Mesenchymal stem cell (in vitro differentiated cells and primary cell): ENCODE measurements around the gene TXNDC17. TPM values are rescaled to one million over a fixed set of nuclear protein-coding genes. Genes with fewer than 3 reads are reported as not detected.
"Not testable (repeated sequence)": the region's sequence is repeated elsewhere in the genome, so short reads cannot be mapped to it uniquely, and the experiment has no call there.

Experiments used
- DNase-seq: peaks from one replicate; pipeline ENCODE4 v3.0.0-alpha.2; 2013
- H2AFZ ChIP-seq: one replicate; pipeline ENCODE4 v1.6.1; 2013; ENCODE audit warnings: low read depth, mild to moderate bottlenecking, control low read depth, inconsistent platforms, low read length, moderate library complexity
- H2AK5ac ChIP-seq: 2 replicates; pipeline ENCODE4 v1.6.1; 2013; ENCODE audit warnings: low read length, moderate library complexity, mild to moderate bottlenecking, inconsistent platforms; ENCODE audit not compliant: severe bottlenecking
- H2BK120ac ChIP-seq: one replicate; pipeline ENCODE4 v1.6.1; 2013; ENCODE audit warnings: low read depth, mild to moderate bottlenecking, inconsistent platforms, low read length, moderate library complexity
- H2BK12ac ChIP-seq, 2 experiments: one replicate each; pipeline ENCODE4 v1.6.1; 2013; ENCODE audit warnings: inconsistent platforms in 2 of 2, low read length in 2 of 2, mild to moderate bottlenecking in 2 of 2, moderate library complexity in 2 of 2, control low read depth in 1 of 2
- H2BK15ac ChIP-seq: one replicate; pipeline ENCODE4 v1.6.1; 2013; ENCODE audit warnings: mild to moderate bottlenecking, low read depth, inconsistent platforms; ENCODE audit not compliant: poor library complexity, severe bottlenecking
- H2BK5ac ChIP-seq: 2 replicates; pipeline ENCODE4 v1.6.1; 2013; ENCODE audit warnings: low read depth, mild to moderate bottlenecking, low read length, control low read depth, inconsistent platforms; ENCODE audit not compliant: poor library complexity, severe bottlenecking
- H3K14ac ChIP-seq, 2 experiments: one replicate each; pipeline ENCODE4 v1.6.1; 2013; ENCODE audit warnings: inconsistent platforms in 2 of 2, low read length in 2 of 2, control low read depth in 1 of 2, mild to moderate bottlenecking in 1 of 2, moderate library complexity in 1 of 2
- H3K18ac ChIP-seq, 2 experiments: one replicate each; pipeline ENCODE4 v1.6.1; 2013; ENCODE audit warnings: inconsistent platforms in 2 of 2, low read length in 2 of 2, control low read depth in 1 of 2, low read depth in 1 of 2, mild to moderate bottlenecking in 1 of 2
- H3K23ac ChIP-seq, 2 experiments: one replicate each; pipeline ENCODE4 v1.6.1; 2013; ENCODE audit warnings: inconsistent platforms in 2 of 2, low read length in 2 of 2, mild to moderate bottlenecking in 2 of 2, moderate library complexity in 2 of 2, control low read depth in 1 of 2
- H3K27ac ChIP-seq: 2 replicates; pipeline ENCODE4 v1.5.1; 2013; ENCODE audit warnings: mild to moderate bottlenecking, moderate library complexity, low read length, control low read depth, inconsistent platforms; ENCODE audit not compliant: poor library complexity, severe bottlenecking
- H3K27me3 ChIP-seq, 2 experiments: 2 replicates each; pipeline versions ENCODE4 v1.6.1 to v1.7.0; 2013; ENCODE audit warnings: low read length in 2 of 2, mild to moderate bottlenecking in 2 of 2, moderate library complexity in 2 of 2, control low read depth in 1 of 2, inconsistent platforms in 1 of 2; ENCODE audit not compliant: control insufficient read depth in 1 of 2, insufficient read depth in 1 of 2
- H3K36me3 ChIP-seq, 2 experiments: 2 replicates each; pipeline versions ENCODE4 v1.6.1 to v1.7.0; 2013; ENCODE audit warnings: low read length in 2 of 2, control low read depth in 1 of 2, inconsistent platforms in 1 of 2, low read depth in 1 of 2, mild to moderate bottlenecking in 1 of 2; ENCODE audit not compliant: insufficient read depth in 2 of 2, control insufficient read depth in 1 of 2
- H3K4ac ChIP-seq, 2 experiments: one replicate each; pipeline ENCODE4 v1.6.1; 2013; ENCODE audit warnings: inconsistent platforms in 2 of 2, low read length in 2 of 2, mild to moderate bottlenecking in 2 of 2, moderate library complexity in 2 of 2, control low read depth in 1 of 2, low read depth in 1 of 2
- H3K4me1 ChIP-seq: 2 replicates; pipeline ENCODE4 v1.6.1; 2013; ENCODE audit warnings: low read depth, low read length, control low read depth; ENCODE audit not compliant: control insufficient read depth, insufficient read depth
- H3K4me2 ChIP-seq: 2 replicates; pipeline ENCODE4 v1.6.1; 2013; ENCODE audit warnings: low read length, mild to moderate bottlenecking, inconsistent platforms; ENCODE audit not compliant: poor library complexity, severe bottlenecking
- H3K4me3 ChIP-seq, 2 experiments: 2 replicates each; pipeline versions ENCODE4 v1.5.1 to v1.7.0; 2013; ENCODE audit warnings: low read length in 2 of 2, mild to moderate bottlenecking in 2 of 2, control low read depth in 1 of 2, low read depth in 1 of 2; ENCODE audit not compliant: insufficient read depth in 1 of 2
- H3K79me1 ChIP-seq: replicated peaks from 2 replicates; pipeline ENCODE4 v1.6.1; 2013; ENCODE audit warnings: mild to moderate bottlenecking, control low read depth, low read length, inconsistent platforms; ENCODE audit not compliant: poor library complexity, severe bottlenecking
- H3K9ac ChIP-seq: 2 replicates; pipeline ENCODE4 v1.7.0; 2013; ENCODE audit warnings: mild to moderate bottlenecking, low read length, moderate library complexity
- H3K9me3 ChIP-seq: 2 replicates; pipeline ENCODE4 v1.7.0; 2013; ENCODE audit warnings: mild to moderate bottlenecking, low read length; ENCODE audit not compliant: control insufficient read depth
- H4K8ac ChIP-seq: one replicate; pipeline ENCODE4 v1.6.1; 2013; ENCODE audit warnings: inconsistent platforms, mild to moderate bottlenecking, low read length, moderate library complexity
- H4K91ac ChIP-seq: one replicate; pipeline ENCODE4 v1.6.1; 2013; ENCODE audit warnings: mild to moderate bottlenecking, low read length, inconsistent platforms
- WGBS: methylation state at CpG from one replicate; pipeline ENCODE4 v1.1.7; 2013; ENCODE audit warnings: mixed read lengths; 5-methylcytosine and 5-hydroxymethylcytosine counted together
- polyA plus RNA-seq, 2 experiments: library from polyadenylated mRNA; stranded (reverse); fragments of 200-250 nt; gene quantifications; one replicate each; pipeline ENCODE4 v1.2.3, GENCODE V29; 2013

Gene TXNDC17
- 162 TPM for polyA plus RNA-seq (2013, experiment 1 of 2)
- 181 TPM for polyA plus RNA-seq (2013, experiment 2 of 2)

- no peaks in the 10 kb centered on the region for H3K9me3 ChIP-seq
- H2AFZ ChIP-seq = peak within 1 kb of the TSS; percentile 76
- peak within 1 kb of the TSS; percentile 72 for H4K91ac ChIP-seq
- under 1% methylated on average over 52 of the region's 52 CpGs for WGBS
- no peaks in the 10 kb centered on the region for H3K27me3 ChIP-seq
- peaks cover 35% of the 10 kb centered on the region for H3K79me1 ChIP-seq
- peak within 1 kb of the TSS; percentile 87 to 100 for H3K4me3 ChIP-seq
- H2BK12ac ChIP-seq = peak within 1 kb of the TSS in 1 of 2 experiments; percentile 47
- H3K4me1 ChIP-seq = peaks cover 27% of the 10 kb centered on the region
- peak; percentile 94 for DNase-seq
- peak within 1 kb of the TSS; percentile 89 for H3K4me2 ChIP-seq
- peak within 1 kb of the TSS; percentile 96 for H3K9ac ChIP-seq
- H2BK120ac ChIP-seq = peak within 1 kb of the TSS; percentile 96
- H4K8ac ChIP-seq = peak within 1 kb of the TSS; percentile 81
- peak within 1 kb of the TSS; percentile 77 to 96 for H3K14ac ChIP-seq
- peak within 1 kb of the TSS; percentile 89 to 90 for H3K18ac ChIP-seq
- peak within 1 kb of the TSS; percentile 73 for H2BK15ac ChIP-seq
- peak within 1 kb of the TSS; percentile 93 for H3K27ac ChIP-seq
- peak within 1 kb of the TSS in 1 of 2 experiments; percentile 75 for H3K23ac ChIP-seq
- peaks cover 21 to 36% of the 10 kb centered on the region in 2 experiments for H3K36me3 ChIP-seq
- H2BK5ac ChIP-seq = peak within 1 kb of the TSS; percentile 92
- H3K4ac ChIP-seq = peak within 1 kb of the TSS; percentile 71 to 99
- H2AK5ac ChIP-seq = no peak within 1 kb of the TSS
Observed at GRCh38 chr17:6640536-6641246, at the start of gene TXNDC17, which contains the start of gene KIAA0753. TSS of gene TXNDC17 (plus strand) at chr17:6641060. CDS start at chr17:6641083, 23 bp downstream. TSS of gene KIAA0753 (minus strand) at chr17:6640711. CDS start at chr17:6635103, 5,608 bp downstream.

DNA sequence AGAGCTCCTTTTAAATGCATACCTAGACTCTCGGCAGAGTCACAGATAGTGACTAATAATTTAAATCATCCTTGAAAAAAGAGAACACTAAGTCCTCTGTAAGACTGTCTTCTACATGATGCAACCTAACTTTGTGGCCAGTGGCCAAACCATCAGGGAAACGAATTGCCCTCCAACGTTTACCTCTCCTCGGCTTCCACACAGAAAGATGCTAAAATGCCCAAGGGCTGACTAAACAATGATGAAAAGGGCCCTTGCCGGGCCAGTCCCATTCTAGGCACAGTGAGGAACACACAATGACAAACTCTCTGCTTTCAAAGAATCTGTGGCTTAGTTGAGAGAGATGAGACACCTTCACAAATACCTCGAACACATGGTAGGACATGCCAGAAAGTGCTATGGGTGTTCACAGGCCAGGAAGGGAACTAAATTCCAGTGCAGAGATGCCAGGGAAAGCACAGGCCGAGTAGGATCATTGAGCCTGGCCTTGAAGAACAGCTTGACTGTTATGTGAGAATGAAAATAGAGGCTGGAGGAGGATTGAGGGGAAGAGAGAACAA, 49.2 kb upstream of the TXNDC17 start:
- no peak overlapping the region for H4K91ac ChIP-seq
- DNase-seq = peak; percentile 71
- peak overlapping the region; percentile 97 for H2BK5ac ChIP-seq
- no peak overlapping the region for H2BK15ac ChIP-seq
- H2BK12ac ChIP-seq = no peak overlapping the region
- no peak overlapping the region for H2AFZ ChIP-seq
- no peak overlapping the region for H3K23ac ChIP-seq
- H3K4ac ChIP-seq = no peak overlapping the region
- H3K4me2 ChIP-seq = peak overlapping the region; percentile 0
- no peak overlapping the region for H2BK120ac ChIP-seq
- H4K8ac ChIP-seq = no peak overlapping the region
- H3K9me3 ChIP-seq = no peaks in the 10 kb centered on the region
- H3K18ac ChIP-seq = no peak overlapping the region
- no peaks in the 10 kb centered on the region for H3K27me3 ChIP-seq
- H3K79me1 ChIP-seq = peaks cover 20% of the 10 kb centered on the region
- H3K27ac ChIP-seq = peak overlapping the region; percentile 95
- H3K36me3 ChIP-seq = peaks cover 25 to 95% of the 10 kb centered on the region in 2 experiments
- 61% methylated on average over 7 of the region's 7 CpGs for WGBS
- H3K4me1 ChIP-seq = no peaks in the 10 kb centered on the region
- H3K14ac ChIP-seq = no peak overlapping the region
- no peak overlapping the region for H3K9ac ChIP-seq
- peak overlapping the region; percentile 9 for H2AK5ac ChIP-seq
- H3K4me3 ChIP-seq = no peak overlapping the region

DNA sequence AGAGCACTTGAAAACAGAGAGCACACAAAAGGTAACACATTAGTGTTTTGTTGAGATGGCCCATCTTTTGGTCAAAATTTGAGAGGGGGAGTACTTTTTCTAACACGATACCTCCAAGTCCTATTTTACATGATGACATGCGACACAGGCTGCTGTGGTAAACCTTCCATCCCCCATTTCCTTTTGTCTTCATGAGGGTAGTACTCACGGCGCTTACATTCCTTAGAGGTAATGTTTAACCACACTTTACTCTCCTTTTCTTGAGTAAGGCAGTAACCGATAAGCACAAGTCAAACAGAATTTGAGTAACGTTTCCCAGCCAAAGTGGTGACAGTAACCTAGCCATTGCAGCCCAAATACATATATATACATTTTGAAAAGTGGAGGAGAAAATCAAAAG, 48.7 kb upstream of the TXNDC17 start:
- Histone ChIP-seq H3K9me3 (no peaks in the 10 kb centered on the region), H2BK120ac (no peak overlapping the region), H2BK15ac (no peak overlapping the region), H3K4ac (no peak overlapping the region), H2AFZ (no peak overlapping the region), H3K4me3 (no peak overlapping the region), H3K27ac (peak overlapping the region; percentile 95), H3K4me2 (peak overlapping the region; percentile 0), H3K27me3 (no peaks in the 10 kb centered on the region), H3K18ac (no peak overlapping the region), H2BK12ac (no peak overlapping the region), H3K36me3 (peaks cover 25 to 95% of the 10 kb centered on the region in 2 experiments), H3K23ac (no peak overlapping the region), H3K4me1 (no peaks in the 10 kb centered on the region), H3K79me1 (peaks cover 20% of the 10 kb centered on the region), H2BK5ac (peak overlapping the region; percentile 97), H2AK5ac (no peak overlapping the region), H3K9ac (no peak overlapping the region), H4K91ac (no peak overlapping the region), H3K14ac (no peak overlapping the region), H4K8ac (no peak overlapping the region)
- WGBS = 79% methylated on average over 4 of the region's 6 CpGs
- peak; percentile 11 for DNase-seq

DNA sequence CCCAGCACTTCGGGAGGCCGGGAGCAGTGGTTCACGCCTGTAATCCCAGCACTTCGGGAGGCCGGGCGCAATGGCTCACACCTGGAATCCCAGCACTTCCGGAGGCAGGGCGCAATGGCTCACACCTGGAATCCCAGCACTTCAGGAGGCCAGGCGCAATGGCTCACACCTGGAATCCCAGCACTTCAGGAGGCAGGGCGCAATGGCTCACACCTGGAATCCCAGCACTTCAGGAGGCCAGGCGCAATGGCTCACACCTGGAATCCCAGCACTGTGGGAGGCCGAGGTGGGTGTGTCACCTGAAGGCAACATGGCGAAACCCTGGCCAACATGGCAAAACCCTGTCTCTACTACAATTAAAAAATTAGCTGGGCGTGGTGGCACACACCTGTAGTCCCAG, 47.5 kb upstream of the TXNDC17 start:
- H3K23ac ChIP-seq, H3K4me2 ChIP-seq, H2BK12ac ChIP-seq, H3K27ac ChIP-seq, H3K9me3 ChIP-seq, H2BK5ac ChIP-seq, DNase-seq, H2AFZ ChIP-seq, H3K27me3 ChIP-seq, H3K14ac ChIP-seq, H3K9ac ChIP-seq, H3K4me1 ChIP-seq, H4K8ac ChIP-seq, H3K4ac ChIP-seq, H4K91ac ChIP-seq, H3K18ac ChIP-seq, H2AK5ac ChIP-seq, H3K4me3 ChIP-seq, H2BK15ac ChIP-seq, H2BK120ac ChIP-seq: not testable (repeated sequence)
- Histone ChIP-seq H3K36me3 (peaks cover 23 to 94% of the 10 kb centered on the region in 2 experiments), H3K79me1 (peaks cover 12% of the 10 kb centered on the region)
- WGBS = 97% methylated on average over 14 of the region's 14 CpGs
